KBM-7 (cell line): ENCODE results near the gene RNF121.

ENCODE experiments used
- DNase-seq: peaks from one replicate; pipeline ENCODE4 v3.0.0-alpha.2; 2015
- in situ Hi-C: fragments of 300-500 bp; cut with MboI; formaldehyde crosslinking; loops from 2 replicates; pipeline ENCODE4 v1.14.3; 2020; ENCODE audit warnings: low sequenced_read_pairs, low pct_unique_long_range_greater_than_20kb, mixed read lengths

Gene RNF121

DNA sequence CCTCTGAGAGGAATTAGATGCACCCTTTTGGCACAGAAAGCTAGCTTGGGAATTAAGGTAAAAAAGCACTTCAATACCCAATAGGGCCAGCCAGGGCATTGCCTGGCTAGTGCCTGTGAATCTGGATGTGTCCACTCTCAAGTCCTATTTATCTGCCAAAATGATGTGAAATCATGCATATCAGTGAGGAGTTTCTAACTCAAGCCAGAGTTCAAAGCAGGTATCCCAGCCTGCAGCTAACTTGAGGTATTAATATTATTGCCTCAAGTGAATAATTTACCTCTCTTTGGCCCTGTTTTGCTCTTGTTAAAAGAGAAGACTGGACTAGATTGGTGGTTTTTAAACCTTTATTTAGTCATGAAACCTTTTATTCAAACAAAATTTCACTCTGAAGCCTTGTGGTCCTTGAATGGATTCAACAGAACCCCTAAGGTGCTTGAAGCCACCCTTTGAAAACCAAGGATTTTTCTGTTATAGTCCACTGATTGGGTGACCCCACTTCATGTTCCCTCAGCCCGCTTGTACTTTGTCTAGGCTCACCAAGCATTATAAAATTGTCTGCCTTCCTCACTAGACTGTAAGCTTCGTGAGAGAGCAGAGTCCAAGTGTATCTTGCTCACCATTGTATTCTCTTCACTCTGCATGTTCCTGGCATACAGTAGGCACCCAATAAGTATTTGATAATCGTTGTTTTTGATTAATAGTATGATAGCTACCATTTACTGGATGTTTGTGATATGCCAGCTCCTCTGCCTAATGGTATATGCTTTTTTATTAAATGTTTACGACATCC lies 4.5 kb downstream of the RNF121 start:
- no peak for DNase-seq
- in situ Hi-C loops, result no loop called here

DNA sequence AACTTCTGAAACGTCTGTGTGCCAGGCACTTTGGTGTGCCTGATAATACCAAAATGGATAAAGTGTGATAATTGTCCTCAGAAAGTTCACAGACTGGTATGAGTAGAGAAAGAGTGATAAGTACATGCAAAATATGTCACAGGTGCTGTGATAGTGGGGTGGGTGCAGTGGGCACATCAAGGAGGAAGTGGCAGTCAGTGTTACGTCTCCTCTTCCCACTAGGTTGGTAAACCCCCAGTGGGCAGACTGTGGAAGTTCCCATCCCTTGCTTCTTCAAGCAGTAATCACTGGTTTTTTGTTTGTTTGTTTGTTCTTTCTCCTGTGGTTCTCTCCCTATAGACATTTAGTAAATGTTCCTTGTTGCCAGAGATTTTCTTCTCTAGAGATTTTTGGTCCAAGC lies 5.4 kb downstream of the RNF121 start:
- in situ Hi-C loops, result no loop called here
- DNase-seq, result peak; percentile 8

DNA sequence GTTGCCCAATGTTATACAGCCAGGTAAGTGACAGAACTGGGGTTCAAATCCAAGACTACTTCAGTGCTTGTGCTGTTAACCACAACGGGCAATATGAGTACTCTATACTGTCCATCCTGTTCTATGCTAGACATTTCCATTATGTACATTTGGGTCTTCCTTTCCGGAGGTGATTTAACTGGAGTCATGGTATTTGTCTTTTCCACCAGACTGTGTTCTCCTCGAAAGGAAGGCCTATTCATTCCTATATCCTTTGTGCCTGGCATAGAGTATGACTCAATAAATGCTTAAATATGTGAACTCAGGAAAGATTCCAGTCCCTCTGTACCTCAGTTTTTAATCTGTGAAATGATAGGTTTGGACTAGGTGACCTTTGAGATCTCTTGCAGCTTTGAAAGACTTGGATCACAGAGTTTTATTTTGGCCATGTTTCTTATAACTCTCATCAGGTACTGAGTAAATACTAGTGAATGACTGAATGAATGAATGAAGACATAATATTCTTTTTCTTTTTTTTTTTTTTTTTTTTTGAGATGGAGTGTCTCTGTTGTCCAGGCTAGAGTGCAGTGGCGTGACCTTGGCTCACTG lies 6.6 kb downstream of the RNF121 start:
- DNase-seq, result no peak
- in situ Hi-C loops, result no loop called here

DNA sequence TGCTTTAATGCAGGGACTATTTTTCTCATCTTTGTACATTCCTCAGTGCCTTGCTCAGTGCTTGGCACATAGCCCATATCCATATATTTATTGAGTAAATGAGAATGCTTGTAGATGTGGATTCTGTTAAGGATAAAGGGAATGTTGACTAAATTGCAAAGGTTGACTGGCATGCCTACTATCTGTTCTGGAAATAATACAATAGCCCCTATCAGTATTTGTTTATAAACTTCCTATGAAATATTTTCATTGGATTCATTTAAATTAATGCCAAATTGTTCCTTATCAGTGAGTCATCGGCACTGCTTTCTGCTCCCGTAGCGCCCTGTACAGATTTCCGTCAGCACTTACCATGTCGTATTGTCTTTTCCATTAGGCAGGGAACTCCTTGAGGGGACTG lies 8.0 kb downstream of the RNF121 start:
- DNase-seq, result no peak
- in situ Hi-C loops, result no loop called here

DNA sequence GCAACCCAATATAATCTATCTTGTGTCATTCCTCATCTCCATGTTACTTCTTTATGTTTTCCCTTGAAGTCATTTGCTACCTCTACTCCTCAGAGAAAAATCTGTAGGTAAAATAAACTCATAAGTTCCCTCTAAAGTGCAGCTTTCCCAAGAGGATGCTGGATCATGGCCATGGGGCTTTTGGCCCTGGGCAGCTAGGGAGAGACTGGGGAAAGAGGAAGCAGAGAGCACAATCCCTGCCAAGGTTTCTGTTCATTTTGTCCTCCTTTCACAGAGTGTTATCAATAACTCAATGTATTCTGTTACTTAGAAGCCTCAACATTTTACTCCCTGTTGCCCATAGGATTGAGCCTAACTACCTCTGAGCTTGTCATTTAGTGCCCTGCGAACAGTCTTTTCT lies 9.0 kb downstream of the RNF121 start:
- DNase-seq, result no peak
- in situ Hi-C loops, result no loop called here

DNA sequence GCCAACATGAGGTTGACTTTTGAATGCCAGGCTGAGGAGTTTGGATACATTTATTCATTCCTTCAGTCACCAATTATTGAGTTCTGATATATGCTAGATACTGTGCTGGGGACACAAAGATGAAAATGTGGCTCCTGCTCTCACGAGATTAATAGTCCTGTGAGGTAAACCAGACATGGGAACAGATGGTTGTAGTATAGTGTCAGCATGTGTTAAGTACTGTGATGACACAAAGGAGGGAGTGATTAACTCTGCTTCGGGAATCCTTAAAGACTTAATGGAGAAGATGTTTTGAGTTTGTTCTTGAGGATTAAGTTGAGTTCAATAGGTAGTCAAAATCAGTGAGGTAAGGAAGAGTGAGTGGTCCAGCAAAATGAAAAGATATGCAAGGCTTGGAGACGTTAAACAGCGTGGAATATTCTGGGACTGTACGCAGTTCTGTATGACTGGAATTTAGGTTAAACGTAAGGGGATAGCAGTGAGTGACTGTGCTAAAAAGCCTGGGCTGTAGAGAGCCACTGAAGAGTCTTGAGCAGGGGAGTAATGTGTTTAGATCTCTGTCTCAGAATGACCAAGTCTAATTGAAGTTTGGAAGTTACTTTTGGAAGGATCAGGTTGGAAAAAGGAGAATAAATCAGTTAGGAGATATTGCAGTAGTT lies 11.8 kb downstream of the RNF121 start:
- in situ Hi-C loops, result no loop called here
- no peak for DNase-seq

DNA sequence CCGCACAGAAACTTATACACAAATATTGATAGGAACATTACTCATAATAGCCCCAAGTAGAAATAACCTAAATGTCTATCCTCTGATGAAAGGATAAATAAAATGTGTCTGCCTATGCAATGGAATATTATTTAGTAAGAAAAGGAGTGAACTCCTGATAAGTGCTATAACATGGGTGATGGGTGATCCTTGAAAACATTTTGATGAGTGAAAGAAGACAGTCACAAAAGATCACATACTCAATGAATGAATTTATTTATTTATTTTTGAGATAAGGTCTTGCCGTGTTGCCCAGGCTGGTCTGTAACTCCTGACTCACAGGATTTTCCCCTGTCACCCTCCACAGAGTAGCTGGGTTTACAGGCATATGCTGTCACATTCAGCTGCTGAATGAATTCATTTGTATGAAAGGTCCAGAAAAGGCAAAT lies 17.3 kb downstream of the RNF121 start:
- in situ Hi-C loops, result no loop called here
- DNase-seq, result no peak

DNA sequence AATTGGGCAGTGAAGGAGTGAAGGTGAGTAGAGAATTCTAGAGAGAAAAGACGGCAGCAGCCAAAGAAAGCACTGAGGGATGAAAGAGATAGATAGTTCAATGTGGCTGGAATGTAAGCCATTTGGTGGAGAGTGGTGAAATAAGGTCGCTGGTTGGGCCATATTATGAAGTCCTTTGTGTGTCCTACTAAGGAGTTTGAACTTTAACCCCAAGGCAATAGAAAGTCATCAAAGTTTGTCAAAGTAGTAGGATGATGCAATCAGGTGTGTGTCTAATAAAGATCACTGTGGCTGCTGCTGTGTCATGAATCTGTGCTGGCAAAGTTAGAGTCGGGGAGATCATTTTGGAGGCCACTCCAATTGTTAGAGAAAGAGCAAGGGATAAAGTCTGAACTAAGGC lies 18.7 kb downstream of the RNF121 start:
- in situ Hi-C loops, result no loop called here
- DNase-seq, result no peak

DNA sequence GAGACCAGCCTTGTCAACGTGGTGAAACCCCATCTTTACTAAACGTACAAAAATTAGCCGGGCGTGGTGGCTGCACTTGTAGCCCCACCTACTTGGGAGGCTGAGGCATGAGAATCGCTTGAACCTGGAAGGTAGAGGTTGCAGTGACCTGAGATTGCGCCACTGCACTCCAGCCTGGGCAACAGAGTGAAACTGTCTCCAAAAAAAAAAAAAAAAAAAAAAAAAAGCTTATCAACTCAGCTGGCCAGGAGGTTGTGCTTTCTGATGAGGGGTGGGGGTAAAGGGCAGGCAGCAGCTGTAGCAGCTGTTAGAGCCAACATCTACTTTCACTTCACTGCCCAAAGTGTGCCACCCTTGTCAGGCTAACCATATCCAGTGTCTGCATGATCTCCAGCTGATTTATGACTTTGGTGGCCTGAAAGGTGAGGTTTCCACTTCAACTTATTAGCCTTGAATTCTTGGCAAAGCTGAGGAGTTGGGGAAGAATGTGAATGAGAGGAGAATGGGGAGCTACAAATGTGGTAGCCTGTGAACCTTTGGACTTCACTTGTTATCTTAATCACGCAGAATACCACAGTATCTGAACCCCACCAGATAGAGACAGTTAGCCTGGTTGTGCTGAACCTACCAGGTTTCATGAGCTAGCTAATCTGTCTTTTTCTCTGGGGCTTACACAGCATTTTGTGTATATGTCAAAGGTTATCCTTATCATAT lies 19.6 kb downstream of the RNF121 start:
- DNase-seq, result no peak

DNA sequence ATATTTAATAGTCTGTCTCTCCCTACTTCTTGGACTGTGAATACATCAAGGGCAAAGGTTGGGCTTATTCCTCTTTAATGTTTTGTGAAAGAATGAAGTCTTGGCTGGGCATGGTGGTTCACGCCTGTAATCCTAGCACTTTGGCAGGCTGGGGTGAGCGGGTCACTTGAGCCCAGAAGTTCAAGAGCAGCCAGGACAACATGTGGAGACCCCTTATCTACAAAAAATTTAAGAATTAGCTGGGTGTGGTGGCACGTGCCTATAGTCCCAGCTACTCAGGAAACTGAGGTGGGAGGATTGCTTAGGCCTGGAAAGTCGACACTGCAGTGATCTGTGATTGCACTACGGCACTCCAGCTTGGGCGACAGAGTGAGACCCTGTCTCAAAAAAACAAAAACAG lies 20.2 kb downstream of the RNF121 start:
- DNase-seq, result no peak
- in situ Hi-C loops, result no loop called here

More for the DNA sequence above, 19.6 kb downstream of the RNF121 start:
- in situ Hi-C loops, result no loop called here

DNA sequence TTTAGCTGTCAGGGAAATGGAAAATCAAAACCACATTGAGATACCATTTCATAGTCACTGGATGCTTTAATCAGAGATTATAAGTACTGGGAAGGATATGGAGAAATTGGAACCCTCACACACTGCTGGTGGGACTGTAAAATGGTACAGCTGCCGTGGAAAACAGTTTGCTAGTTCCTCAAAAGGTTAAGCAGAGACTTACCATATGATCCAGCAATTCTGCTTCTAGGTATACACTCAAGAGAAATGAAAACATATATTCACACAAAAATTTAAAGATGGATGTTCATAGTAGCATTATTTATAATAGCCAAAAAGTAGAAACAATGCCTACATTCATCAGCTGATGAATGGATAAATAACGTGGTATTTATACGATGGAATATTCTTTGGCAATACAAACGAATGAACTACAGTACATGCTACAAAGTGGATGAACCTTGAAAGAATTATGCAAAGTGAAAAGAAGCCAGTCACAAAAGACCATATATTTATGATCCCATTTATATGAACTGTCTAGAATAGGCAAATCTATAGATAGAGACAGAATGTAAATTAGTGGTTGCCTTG lies 23.0 kb downstream of the RNF121 start:
- DNase-seq, result no peak
- in situ Hi-C loops, result no loop called here

DNA sequence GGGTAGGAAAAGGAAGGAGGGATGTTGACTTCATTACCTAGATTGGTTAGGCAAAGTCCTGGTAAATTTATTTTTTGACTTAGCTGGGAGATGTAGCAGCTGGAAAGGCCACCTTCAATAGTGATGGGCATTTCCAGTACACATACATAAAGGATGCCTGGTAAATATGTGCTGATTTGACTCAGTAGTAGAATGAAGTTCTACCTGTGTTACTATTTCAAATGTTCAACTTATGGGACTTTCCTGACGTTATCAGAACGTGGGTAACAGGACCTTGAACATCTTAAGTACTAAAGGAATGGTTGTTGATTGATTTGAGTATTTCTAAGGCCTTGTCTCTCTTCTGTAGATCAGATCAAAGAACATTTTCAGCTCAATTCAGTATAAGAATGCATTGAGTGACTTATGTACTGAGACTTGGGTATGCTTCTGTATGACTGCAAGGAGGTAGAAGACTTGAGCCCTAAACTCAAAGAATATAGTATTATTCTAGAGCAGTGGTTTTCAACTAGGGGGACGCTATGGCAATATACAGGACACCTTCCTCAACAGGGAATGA lies 27.1 kb downstream of the RNF121 start:
- in situ Hi-C loops, result no loop called here
- DNase-seq, result no peak

DNA sequence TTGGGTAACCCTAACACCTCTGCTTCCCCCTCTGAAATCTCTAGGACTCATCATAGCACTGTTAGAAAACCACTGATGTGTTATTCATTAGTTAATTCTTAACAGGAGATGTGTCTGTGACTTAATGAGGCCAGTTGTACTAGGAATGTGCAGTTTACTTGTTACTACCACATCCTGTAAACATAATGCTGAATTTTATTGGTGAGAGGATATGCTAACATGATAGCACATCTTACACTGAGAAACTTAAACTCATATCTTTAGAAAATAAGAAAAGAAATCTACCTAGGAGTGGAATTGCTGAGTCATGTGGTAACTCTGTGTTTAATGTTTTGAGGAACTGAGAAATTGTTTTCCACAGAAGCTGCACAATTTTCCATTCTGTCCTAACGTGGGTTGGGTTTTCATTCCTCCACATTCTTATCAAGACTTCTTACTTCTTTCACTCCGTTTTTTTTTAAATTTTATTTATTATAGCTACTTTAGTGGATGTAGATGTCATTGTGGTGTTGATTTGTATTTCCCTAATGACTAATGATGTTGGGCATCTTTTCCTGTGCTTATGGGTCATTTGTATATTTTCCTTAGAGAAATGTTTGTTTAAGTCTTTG lies 33.7 kb downstream of the RNF121 start:
- in situ Hi-C loops, result no loop called here
- DNase-seq, result peak; percentile 47

DNA sequence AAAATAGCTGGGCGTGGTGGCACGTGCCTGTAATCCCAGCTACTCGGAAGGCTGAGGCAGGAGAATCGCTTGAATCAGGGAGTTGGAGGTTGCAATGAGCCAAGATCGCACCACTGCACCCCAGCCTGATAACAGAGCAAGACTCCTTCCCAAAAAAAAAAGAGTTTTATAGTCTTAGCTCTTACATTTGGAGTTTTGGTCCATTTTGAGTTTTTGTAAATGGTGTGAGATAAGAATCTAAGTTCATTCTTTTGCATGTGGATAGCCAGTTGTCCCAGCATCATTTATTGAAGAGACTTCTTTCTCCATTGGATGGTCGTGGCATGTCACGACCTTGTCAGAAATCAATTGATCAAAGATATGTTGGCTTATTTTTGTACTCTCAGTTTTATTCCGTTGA lies 34.6 kb downstream of the RNF121 start:
- no peak for DNase-seq
- in situ Hi-C loops, result no loop called here

DNA sequence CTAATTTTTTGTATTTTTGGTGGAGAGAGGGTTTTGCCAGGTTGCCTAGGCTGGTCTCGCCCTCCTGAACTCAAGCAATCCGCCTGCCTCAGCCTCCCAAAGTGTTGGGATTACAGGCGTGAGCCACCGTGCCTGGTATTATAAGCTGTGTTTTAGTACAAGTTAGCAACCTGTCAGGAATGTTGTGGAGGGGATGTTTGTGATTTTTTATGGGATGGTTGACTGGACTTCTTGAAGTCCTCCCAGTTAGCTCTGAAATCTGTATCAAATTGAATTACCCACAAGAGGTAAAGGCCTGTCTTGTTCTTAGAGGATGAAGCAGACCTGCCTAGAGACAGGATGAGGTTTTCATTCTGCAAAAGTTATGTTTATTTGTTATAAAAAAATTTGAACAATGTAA lies 35.8 kb downstream of the RNF121 start:
- DNase-seq, result no peak
- in situ Hi-C loops, result no loop called here

DNA sequence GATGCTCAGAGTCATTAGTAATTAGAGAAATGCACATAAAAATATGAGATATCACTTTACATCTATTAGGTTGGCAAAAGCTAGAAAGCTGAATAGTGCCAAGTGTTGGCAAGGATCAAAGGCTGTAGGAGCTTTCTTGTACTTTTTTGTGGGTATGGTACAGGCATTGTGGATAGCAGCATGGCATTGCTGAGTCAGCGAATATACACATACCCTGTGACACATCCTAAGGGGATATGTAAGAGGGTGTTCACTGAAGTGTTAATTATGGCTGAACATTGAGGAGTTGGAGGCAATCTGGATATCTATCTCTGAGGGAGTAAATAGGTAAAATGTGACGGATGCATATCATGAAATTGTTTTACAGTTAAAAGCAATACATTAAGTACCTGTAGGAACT lies 42.8 kb downstream of the RNF121 start:
- in situ Hi-C loops, result no loop called here

DNA sequence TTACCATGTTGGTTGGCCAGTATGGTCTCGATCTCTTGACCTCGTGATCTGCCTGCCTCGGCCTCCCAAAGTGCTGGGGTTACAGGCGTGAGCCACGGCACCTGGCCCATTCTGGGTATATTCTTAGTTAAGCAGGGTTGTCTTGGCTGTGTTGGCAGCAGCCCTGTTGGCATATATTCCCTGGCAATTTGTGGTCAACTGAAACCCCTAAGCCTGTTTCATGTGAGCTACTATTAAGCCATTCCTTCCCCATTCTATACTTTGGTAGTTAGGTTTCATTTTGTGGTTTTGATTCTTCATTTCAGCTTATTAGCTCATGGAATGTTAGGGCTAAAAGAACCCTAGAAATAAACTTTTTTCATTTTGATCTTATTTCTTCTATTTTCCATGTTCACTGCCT lies 47.7 kb downstream of the RNF121 start:
- in situ Hi-C loops, result no loop called here
- no peak for DNase-seq

More for the DNA sequence above, 42.8 kb downstream of the RNF121 start:
- no peak for DNase-seq

DNA sequence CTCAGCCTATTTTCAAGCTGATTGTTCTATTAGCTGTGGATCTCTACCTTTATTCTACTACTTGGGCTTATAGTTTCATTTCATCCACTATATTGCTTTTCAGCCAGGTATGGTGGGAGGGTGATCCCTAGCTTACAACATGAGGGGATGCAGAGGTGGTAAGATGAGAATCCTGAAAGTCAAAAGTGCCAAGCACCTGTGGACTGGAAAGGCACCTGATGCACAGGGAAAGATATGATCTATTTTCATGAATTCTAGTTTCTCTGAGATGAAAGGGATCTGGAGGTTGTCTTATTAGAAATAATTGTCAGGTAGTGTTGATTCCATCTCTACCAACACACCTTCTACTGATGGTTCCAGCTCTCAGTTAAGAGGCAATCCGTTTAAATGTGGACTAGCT lies 48.2 kb downstream of the RNF121 start:
- no peak for DNase-seq
- in situ Hi-C loops, result no loop called here
